ENCODE measurements around the gene WDR83. TPM values are rescaled to one million over a fixed set of nuclear protein-coding genes. Genes with fewer than 3 reads are reported as not detected.

WDR83 gene
- total RNA-seq, 4 donors from 2014 or later: 1.5 to 24.7 (median 8.5) TPM

DNA sequence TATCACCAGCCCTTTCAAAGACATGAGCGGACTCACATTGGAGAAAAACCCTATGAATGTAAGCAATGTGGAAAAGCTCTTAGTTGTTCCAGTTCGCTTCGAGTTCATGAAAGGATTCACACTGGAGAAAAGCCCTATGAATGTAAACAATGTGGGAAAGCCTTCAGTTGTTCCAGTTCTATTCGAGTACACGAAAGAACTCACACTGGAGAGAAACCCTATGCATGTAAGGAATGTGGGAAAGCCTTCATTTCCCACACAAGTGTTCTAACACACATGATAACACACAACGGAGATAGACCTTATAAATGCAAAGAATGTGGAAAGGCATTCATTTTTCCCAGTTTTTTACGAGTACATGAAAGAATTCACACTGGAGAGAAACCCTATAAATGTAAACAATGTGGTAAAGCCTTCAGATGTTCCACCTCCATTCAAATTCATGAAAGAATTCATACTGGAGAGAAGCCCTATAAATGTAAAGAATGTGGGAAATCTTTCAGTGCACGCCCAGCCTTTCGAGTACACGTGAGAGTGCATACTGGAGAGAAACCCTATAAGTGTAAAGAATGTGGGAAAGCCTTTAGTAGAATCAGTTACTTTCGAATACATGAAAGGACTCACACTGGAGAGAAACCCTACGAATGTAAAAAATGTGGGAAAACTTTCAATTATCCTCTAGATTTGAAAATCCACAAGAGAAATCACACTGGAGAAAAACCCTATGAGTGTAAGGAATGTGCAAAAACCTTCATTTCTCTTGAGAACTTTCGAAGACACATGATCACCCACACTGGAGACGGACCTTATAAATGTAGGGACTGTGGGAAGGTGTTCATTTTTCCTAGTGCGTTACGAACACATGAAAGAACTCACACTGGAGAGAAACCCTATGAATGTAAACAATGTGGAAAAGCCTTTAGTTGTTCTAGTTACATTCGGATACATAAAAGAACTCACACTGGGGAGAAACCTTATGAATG, 38.3 kb upstream of the WDR83 start:
- no peak for DNase-seq
- Histone ChIP-seq H3K36me3 (no peaks in the 10 kb centered on the region), H3K4me1 (no peaks in the 10 kb centered on the region), H3K4me3 (no peak overlapping the region), H3K27ac (no peak overlapping the region), H3K9me3 (peaks cover 0 to 5% of the 10 kb centered on the region in 2 donors), H3K27me3 (no peaks in the 10 kb centered on the region)
- intact Hi-C loops (cut with DNase I; ENCODE audit: low total_unique reads): no loop called here
- no peak for TF ChIP-seq POLR2A (IDR thresholded peaks at IDR 0.05)
- TF ChIP-seq, protein P1, sequence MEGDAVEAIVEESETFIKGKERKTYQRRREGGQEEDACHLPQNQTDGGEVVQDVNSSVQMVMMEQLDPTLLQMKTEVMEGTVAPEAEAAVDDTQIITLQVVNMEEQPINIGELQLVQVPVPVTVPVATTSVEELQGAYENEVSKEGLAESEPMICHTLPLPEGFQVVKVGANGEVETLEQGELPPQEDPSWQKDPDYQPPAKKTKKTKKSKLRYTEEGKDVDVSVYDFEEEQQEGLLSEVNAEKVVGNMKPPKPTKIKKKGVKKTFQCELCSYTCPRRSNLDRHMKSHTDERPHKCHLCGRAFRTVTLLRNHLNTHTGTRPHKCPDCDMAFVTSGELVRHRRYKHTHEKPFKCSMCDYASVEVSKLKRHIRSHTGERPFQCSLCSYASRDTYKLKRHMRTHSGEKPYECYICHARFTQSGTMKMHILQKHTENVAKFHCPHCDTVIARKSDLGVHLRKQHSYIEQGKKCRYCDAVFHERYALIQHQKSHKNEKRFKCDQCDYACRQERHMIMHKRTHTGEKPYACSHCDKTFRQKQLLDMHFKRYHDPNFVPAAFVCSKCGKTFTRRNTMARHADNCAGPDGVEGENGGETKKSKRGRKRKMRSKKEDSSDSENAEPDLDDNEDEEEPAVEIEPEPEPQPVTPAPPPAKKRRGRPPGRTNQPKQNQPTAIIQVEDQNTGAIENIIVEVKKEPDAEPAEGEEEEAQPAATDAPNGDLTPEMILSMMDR (IDR thresholded peaks at IDR 0.05): no peak

- TF ChIP-seq, protein P1 (IDR thresholded peaks at IDR 0.05): no peak
- TF ChIP-seq POLR2A (IDR thresholded peaks at IDR 0.05): no peak
- no peaks in the 10 kb centered on the region for H3K27me3 ChIP-seq
- no peaks in the 10 kb centered on the region for H3K36me3 ChIP-seq
- DNase-seq: no peak
- intact Hi-C loops (cut with DNase I; ENCODE audit: low total_unique reads): no loop called here
- H3K27ac ChIP-seq: no peak overlapping the region
- H3K9me3 ChIP-seq: peaks cover 0 to 5% of the 10 kb centered on the region in 2 donors
- H3K4me3 ChIP-seq: no peak overlapping the region
- no peaks in the 10 kb centered on the region for H3K4me1 ChIP-seq
Observed at GRCh38 chr19:12629215-12629614, 37.4 kb upstream of the WDR83 start.

DNA sequence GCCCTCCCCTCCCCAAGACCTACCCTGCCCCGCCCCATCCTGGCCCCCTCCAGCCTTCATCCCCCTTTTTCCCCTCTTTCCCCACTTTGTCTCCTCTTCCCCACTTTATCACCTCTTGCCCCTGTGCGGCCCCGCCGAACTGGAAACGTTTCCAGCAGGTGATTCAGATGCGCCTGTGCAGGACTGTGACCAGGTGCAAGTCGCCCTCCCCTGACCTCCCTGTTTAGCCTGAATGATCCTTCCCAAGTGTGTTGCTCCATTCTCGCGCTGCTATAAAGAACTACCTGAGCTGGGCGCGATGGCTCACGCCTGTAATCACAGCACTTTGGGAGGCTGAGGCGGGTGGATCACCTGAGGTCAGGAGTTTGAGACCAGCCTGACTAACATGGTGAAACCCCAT, 30.0 kb upstream of the WDR83 start:
- no peaks in the 10 kb centered on the region for H3K27me3 ChIP-seq
- no peak for DNase-seq
- no peak overlapping the region for H3K4me3 ChIP-seq
- H3K27ac ChIP-seq: no peak overlapping the region
- no peaks in the 10 kb centered on the region for H3K4me1 ChIP-seq
- H3K9me3 ChIP-seq: no peaks in the 10 kb centered on the region
- H3K36me3 ChIP-seq: no peaks in the 10 kb centered on the region
- intact Hi-C loops (cut with DNase I; ENCODE audit: low total_unique reads): no loop called here
- TF ChIP-seq, protein P1 (IDR thresholded peaks at IDR 0.05): no peak
- no peak for TF ChIP-seq POLR2A (IDR thresholded peaks at IDR 0.05)

- Histone ChIP-seq H3K4me3 (no peak overlapping the region), H3K36me3 (no peaks in the 10 kb centered on the region), H3K27ac (no peak overlapping the region), H3K9me3 (no peaks in the 10 kb centered on the region), H3K27me3 (no peaks in the 10 kb centered on the region), H3K4me1 (no peaks in the 10 kb centered on the region)
- intact Hi-C loops (cut with DNase I; ENCODE audit: low total_unique reads): no loop called here
- no peak for DNase-seq
- TF ChIP-seq, protein P1 (IDR thresholded peaks at IDR 0.05): no peak
- no peak for TF ChIP-seq POLR2A (IDR thresholded peaks at IDR 0.05)
Observed at GRCh38 chr19:12638611-12639182, 27.9 kb upstream of the WDR83 start.

Measured in uterus (tissue), 4 donors.